ENCODE data around the gene OTUB1.
"Not testable (repeated sequence)": the region's sequence is repeated elsewhere in the genome, so short reads cannot be mapped to it uniquely, and the experiment has no call there.

OTUB1 gene

GRCh38 chr11:63961608-63962412 lies 24.4 kb upstream of the OTUB1 start:
- Mint-ChIP-seq H3K27ac (no peak overlapping the region), H3K4me1 (peaks cover 2% of the 10 kb centered on the region), H3K27me3 (no peaks in the 10 kb centered on the region), H3K4me3 (no peak overlapping the region), H3K36me3 (no peaks in the 10 kb centered on the region), H3K9me3 (no peaks in the 10 kb centered on the region)
- ATAC-seq (ENCODE audit: low read depth) (peak; percentile 21), DNase-seq (ENCODE audit: low spot score in 2 of 2) (no peak)

GRCh38 chr11:63963895-63964294 lies 22.3 kb upstream of the OTUB1 start:
- H3K9me3 Mint-ChIP-seq; H3K36me3 Mint-ChIP-seq; H3K27ac Mint-ChIP-seq; H3K27me3 Mint-ChIP-seq; DNase-seq (ENCODE audit: low spot score in 2 of 2); H3K4me3 Mint-ChIP-seq; H3K4me1 Mint-ChIP-seq; ATAC-seq (ENCODE audit: low read depth): not testable (repeated sequence)

- DNase-seq (ENCODE audit: low spot score in 2 of 2), result no peak
- Mint-ChIP-seq H3K27me3 (peaks cover 5% of the 10 kb centered on the region), H3K36me3 (peaks cover 2% of the 10 kb centered on the region), H3K4me1 (no peaks in the 10 kb centered on the region), H3K9me3 (no peaks in the 10 kb centered on the region), H3K4me3 (no peak overlapping the region), H3K27ac (no peak overlapping the region)
- ATAC-seq (ENCODE audit: low read depth), result no peak
These were observed 19.8 kb upstream of the OTUB1 start for GRCh38 chr11:63966444-63966843.

GRCh38 chr11:63969461-63969860 lies 16.8 kb upstream of the OTUB1 start:
- Mint-ChIP-seq H3K27me3 (peaks cover 5% of the 10 kb centered on the region), H3K4me1 (no peaks in the 10 kb centered on the region), H3K4me3 (no peak overlapping the region), H3K27ac (no peak overlapping the region), H3K9me3 (no peaks in the 10 kb centered on the region), H3K36me3 (peaks cover 2% of the 10 kb centered on the region)
- no peak for DNase-seq (ENCODE audit: low spot score in 2 of 2)
- no peak for ATAC-seq (ENCODE audit: low read depth)

- Mint-ChIP-seq H3K4me3 (no peak overlapping the region), H3K4me1 (peaks cover 3% of the 10 kb centered on the region), H3K36me3 (peaks cover 2% of the 10 kb centered on the region), H3K27ac (no peak overlapping the region), H3K9me3 (no peaks in the 10 kb centered on the region), H3K27me3 (peaks cover 5% of the 10 kb centered on the region)
- DNase-seq (ENCODE audit: low spot score in 2 of 2), result no peak
- ATAC-seq (ENCODE audit: low read depth), result no peak
These were observed 15.3 kb upstream of the OTUB1 start for GRCh38 chr11:63970902-63971301.

- H3K9me3 Mint-ChIP-seq; ATAC-seq (ENCODE audit: low read depth); DNase-seq (ENCODE audit: low spot score in 2 of 2); H3K36me3 Mint-ChIP-seq; H3K27me3 Mint-ChIP-seq: not testable (repeated sequence)
- H3K27ac Mint-ChIP-seq, result peak overlapping the region; percentile 94
- H3K4me1 Mint-ChIP-seq, result peaks cover 16% of the 10 kb centered on the region
- peak overlapping the region; percentile 98 for H3K4me3 Mint-ChIP-seq
These were observed 12.4 kb upstream of the OTUB1 start for GRCh38 chr11:63973912-63974258.

- Mint-ChIP-seq H3K9me3 (no peaks in the 10 kb centered on the region), H3K36me3 (peaks cover 2% of the 10 kb centered on the region), H3K4me3 (peak within 1 kb of the TSS; percentile 98), H3K27me3 (peaks cover 2% of the 10 kb centered on the region), H3K27ac (peak within 1 kb of the TSS; percentile 94), H3K4me1 (peaks cover 16% of the 10 kb centered on the region)
- ATAC-seq (ENCODE audit: low read depth) (peak; percentile 96), DNase-seq (ENCODE audit: low spot score in 2 of 2) (peak; percentile 76 to 90)
These were observed 11.7 kb upstream of the OTUB1 start, which contains the start of gene COX8A for GRCh38 chr11:63974259-63975143. TSS of gene COX8A (plus strand) at chr11:63974620. CDS start at chr11:63974681, 61 bp downstream.

- DNase-seq (ENCODE audit: low spot score in 2 of 2) (no peak), ATAC-seq (ENCODE audit: low read depth) (no peak)
- no peaks in the 10 kb centered on the region for H3K27me3 Mint-ChIP-seq
- H3K9me3 Mint-ChIP-seq, result no peaks in the 10 kb centered on the region
- H3K27ac Mint-ChIP-seq, result no peak overlapping the region
- no peak overlapping the region for H3K4me3 Mint-ChIP-seq
- peaks cover 2% of the 10 kb centered on the region for H3K36me3 Mint-ChIP-seq
- peaks cover 22% of the 10 kb centered on the region for H3K4me1 Mint-ChIP-seq
These were observed 7.5 kb upstream of the OTUB1 start for GRCh38 chr11:63978551-63979239.

- ATAC-seq (ENCODE audit: low read depth), result no peak
- Mint-ChIP-seq H3K4me3 (no peak overlapping the region), H3K27ac (no peak overlapping the region), H3K36me3 (peaks cover 2% of the 10 kb centered on the region), H3K27me3 (no peaks in the 10 kb centered on the region), H3K4me1 (peaks cover 22% of the 10 kb centered on the region), H3K9me3 (no peaks in the 10 kb centered on the region)
- no peak for DNase-seq (ENCODE audit: low spot score in 2 of 2)
These were observed 6.8 kb upstream of the OTUB1 start for GRCh38 chr11:63979426-63979825.

GRCh38 chr11:63985812-63986155 lies 454 bp upstream of the OTUB1 start:
- Mint-ChIP-seq H3K4me1 (peaks cover 18% of the 10 kb centered on the region), H3K9me3 (no peaks in the 10 kb centered on the region), H3K4me3 (peak overlapping the region; percentile 98), H3K27me3 (no peaks in the 10 kb centered on the region), H3K36me3 (peaks cover 13% of the 10 kb centered on the region), H3K27ac (peak overlapping the region; percentile 98)
- peak; percentile 64 for ATAC-seq (ENCODE audit: low read depth)
- DNase-seq (ENCODE audit: low spot score in 2 of 2), result peak; percentile 48 to 54

GRCh38 chr11:63986932-63987513 lies 785 bp downstream of the OTUB1 start:
- peaks cover 19% of the 10 kb centered on the region for H3K4me1 Mint-ChIP-seq
- no peaks in the 10 kb centered on the region for H3K27me3 Mint-ChIP-seq
- peaks cover 18% of the 10 kb centered on the region for H3K36me3 Mint-ChIP-seq
- no peak overlapping the region for H3K27ac Mint-ChIP-seq
- DNase-seq (ENCODE audit: low spot score in 2 of 2) (no peak), ATAC-seq (ENCODE audit: low read depth) (no peak)
- H3K4me3 Mint-ChIP-seq, result peak overlapping the region; percentile 60
- H3K9me3 Mint-ChIP-seq, result no peaks in the 10 kb centered on the region

GRCh38 chr11:63991558-63991957 lies 5.3 kb downstream of the OTUB1 start:
- H3K27ac Mint-ChIP-seq, result no peak overlapping the region
- no peaks in the 10 kb centered on the region for H3K9me3 Mint-ChIP-seq
- peaks cover 19% of the 10 kb centered on the region for H3K4me1 Mint-ChIP-seq
- no peak for ATAC-seq (ENCODE audit: low read depth)
- peaks cover 37% of the 10 kb centered on the region for H3K36me3 Mint-ChIP-seq
- DNase-seq (ENCODE audit: low spot score in 2 of 2), result no peak
- H3K27me3 Mint-ChIP-seq, result no peaks in the 10 kb centered on the region
- no peak overlapping the region for H3K4me3 Mint-ChIP-seq

GRCh38 chr11:63993100-63993499 lies 6.9 kb downstream of the OTUB1 start:
- H3K4me1 Mint-ChIP-seq, result peaks cover 18% of the 10 kb centered on the region
- peaks cover 46% of the 10 kb centered on the region for H3K36me3 Mint-ChIP-seq
- no peaks in the 10 kb centered on the region for H3K9me3 Mint-ChIP-seq
- no peaks in the 10 kb centered on the region for H3K27me3 Mint-ChIP-seq
- ATAC-seq (ENCODE audit: low read depth) (no peak), DNase-seq (ENCODE audit: low spot score in 2 of 2) (no peak)
- H3K27ac Mint-ChIP-seq, result no peak overlapping the region
- H3K4me3 Mint-ChIP-seq, result no peak overlapping the region

- no peak for DNase-seq (ENCODE audit: low spot score in 2 of 2)
These were observed 7.8 kb downstream of the OTUB1 start for GRCh38 chr11:63993993-63994392.

More at GRCh38 chr11:63993993-63994392, 7.8 kb downstream of the OTUB1 start:
- H3K4me3 Mint-ChIP-seq, result no peak overlapping the region
- no peaks in the 10 kb centered on the region for H3K9me3 Mint-ChIP-seq
- no peak overlapping the region for H3K27ac Mint-ChIP-seq
- peaks cover 43% of the 10 kb centered on the region for H3K36me3 Mint-ChIP-seq
- no peaks in the 10 kb centered on the region for H3K27me3 Mint-ChIP-seq
- peaks cover 22% of the 10 kb centered on the region for H3K4me1 Mint-ChIP-seq
- ATAC-seq (ENCODE audit: low read depth), result no peak
